Stimulated activated CD8-positive, alpha-beta memory T cell treated with anti-CD3 and anti-CD28 coated beads, Interleukin-4, amount 100 ng/mL, for 48 hours (primary cell): ENCODE data around the gene SPAG9.

Experiments
- DNase-seq: peaks from one replicate; pipeline ENCODE4 v3.0.0-alpha.2; 2020

SPAG9 gene

DNA sequence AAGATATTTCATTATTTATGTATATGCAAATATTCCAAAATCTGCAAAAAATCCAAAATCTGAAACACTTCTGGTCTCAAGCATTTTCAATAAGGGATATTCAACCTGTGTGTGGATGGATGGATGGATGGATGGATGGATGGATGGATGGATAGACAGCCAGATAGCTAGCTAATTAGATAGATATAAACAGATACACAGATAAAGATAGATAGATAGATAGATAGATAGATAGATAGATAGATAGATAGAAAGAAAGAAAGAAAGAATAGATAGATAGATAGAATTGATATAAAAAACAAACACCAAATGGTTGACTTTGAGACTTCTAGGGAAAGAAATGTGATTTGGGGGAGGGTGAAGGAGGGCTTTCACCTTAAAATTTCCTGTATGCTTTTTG is 139.4 kb downstream of the SPAG9 start:
- no peak for DNase-seq

DNA sequence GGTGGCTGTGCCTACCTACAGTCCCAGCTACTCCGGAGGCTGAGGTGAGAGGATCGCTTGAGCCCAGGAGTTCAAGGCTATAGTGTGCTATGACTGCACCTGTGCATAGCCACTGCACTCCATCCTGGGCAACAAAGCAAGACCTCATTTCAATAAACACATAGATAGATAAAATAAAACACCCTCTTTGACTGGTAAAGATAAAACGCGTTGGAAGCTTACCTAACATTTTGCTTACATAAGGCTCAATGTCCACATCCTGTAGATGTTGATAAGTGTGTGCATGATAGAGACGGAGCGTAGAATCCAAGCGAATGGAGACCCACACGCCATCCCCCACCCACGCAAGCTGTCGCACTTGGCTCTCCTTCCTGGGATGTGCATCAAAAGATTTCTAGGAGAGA is 141.1 kb downstream of the SPAG9 start:
- DNase-seq = no peak

DNA sequence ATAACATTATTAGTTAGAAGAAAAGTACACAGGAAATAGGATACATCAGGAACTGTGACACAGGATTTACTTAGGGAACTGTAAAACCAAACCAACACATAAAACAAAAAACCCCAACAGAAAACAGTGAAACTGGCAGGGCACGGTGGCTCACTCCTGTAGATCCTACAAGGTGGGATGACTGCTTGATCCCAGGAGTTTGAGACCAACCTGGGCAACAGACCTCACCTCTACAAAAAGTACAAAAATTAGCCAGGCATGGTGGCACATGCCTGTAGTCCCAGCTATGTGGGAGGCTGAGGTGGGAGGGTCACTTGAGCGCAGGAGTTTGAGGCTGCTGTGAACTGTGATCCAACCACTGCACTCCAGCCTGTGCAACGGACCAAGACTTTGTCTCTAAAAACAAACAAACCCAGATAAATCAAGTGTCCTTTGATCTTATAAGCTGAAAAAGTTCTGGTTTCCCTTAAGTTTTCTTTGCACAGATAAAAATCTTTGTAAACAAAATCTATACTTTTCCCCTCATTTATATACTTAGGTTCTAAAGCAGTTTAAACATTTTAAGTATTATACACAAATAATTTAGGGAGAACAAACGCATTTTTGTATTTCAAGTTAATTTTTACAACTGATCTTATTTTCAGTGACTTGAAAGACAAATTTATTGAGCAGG is 143.0 kb downstream of the SPAG9 start:
- DNase-seq = no peak

DNA sequence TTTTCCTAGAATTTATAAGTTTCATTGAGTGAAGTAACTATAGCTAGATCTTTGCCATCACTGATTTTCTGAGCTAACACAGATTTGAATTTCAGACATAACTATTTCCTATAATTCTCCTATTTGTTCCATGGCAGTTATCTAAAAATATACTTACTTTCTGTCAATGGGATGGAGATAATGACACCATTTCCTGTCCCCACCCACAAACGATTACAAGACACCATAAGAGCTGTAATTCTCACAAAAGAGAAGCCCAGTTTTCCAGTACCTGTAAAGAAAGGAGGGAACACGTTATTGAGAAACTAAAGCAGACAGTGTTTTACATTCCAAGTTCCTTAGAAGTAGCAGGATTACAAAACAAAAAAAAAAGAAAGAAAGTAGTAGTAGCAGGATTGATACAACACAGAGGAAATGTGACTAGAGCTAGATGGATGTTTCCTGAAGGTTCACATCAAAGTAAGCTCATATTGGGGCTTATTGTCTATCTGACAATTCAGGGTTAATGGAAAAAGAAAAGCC is 143.7 kb downstream of the SPAG9 start:
- no peak for DNase-seq

DNA sequence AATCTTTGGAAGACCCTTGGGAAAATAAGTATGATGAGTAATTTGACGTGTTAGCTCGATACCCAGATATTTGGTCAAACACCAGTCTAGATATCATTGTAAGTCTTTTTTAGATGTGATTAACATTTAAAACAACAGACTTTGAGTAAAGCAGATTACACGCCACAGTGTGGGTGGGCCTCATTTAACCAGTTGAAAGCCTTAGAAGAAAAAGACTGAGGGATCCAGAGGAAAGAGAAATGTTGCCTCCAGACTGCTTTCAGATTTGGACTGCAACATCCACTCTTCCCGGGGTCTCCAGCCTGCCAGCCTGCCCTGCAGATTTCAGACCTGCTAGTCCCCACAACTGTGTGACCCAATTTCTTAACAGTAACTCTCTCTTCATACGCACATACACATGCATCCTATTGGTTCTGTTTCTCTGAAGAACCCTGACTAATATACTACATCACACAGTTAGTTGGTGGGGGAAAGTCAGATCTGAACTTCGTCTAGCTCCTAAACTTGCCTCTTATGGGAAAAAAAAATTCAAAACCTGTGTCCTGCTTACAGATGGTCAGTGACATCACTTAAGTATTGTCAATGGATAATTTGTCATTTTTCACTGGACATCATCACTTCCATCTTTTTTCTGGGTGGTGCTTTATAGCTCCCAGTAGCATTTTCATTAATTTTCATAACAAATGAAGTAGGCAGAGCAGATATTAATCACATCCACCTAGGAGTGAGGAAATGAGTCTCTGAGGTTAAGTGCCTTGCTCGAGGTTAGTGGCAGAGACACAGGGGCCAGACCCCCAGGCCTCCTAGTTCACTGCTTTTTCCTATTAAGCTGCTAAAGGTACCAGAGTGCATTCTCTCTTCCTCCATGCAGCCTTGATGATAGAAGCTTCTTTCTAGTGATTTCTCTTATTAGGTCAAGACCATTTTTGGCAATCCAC is 146.8 kb downstream of the SPAG9 start:
- DNase-seq = no peak

DNA sequence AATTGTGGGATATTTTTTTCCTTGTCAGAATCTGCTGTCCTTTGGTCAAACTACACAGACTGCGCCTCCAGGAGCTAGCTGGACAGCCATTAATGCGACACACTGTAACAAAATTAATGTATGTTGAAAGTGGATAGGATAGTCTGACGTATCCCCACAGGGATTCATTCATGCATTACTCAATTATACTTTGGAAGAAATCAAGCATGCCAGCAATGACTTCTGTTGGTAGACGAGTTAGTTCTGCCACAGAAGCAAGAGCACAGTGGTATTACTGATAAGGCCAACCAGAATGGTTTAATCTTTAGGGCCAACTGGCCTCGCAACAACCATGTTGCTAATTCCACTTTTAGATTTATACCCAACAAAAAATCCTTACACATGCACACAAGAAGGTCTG is 148.1 kb downstream of the SPAG9 start:
- DNase-seq = no peak

DNA sequence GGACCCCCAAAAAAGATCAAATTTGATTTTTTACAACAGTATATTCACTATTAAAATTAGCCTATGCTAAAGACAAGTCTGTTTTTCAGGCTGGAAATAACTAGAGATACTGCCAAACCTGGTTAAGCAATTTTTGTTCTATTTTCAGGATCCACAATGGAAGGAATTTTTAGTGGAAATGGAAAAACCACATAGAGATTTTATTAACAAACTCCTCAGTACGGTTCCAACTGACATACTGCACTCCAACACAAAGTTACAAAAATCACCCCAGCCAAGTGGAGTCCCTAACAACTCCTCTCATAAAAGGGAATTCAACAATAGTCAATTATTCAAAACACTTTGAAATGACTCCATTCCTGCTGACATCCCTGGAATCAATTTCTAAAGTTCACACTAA is 152.9 kb downstream of the SPAG9 start:
- no peak for DNase-seq

DNA sequence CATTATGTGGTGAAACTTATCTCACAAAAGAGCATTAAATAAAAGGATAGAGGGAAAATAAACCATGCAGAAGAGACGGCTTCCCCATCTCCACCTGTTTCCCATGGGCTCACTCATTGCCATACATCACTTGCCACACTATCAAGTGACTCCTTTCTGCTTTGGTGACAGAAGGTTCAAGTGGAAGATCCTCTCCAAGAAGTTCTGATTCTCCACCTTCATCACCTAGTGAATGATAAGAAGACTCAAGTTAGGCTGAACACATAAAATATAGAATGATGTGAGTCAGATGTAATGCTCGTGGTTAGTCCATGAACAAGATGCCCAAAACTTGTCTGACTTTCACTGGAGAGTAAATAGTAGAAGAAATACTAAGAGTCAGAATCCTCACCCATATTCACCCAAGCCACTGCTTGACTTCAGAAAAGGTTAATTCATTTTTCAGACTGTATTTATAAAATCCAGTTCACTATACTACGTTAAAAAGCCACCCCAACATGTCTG is 154.5 kb downstream of the SPAG9 start:
- no peak for DNase-seq

DNA sequence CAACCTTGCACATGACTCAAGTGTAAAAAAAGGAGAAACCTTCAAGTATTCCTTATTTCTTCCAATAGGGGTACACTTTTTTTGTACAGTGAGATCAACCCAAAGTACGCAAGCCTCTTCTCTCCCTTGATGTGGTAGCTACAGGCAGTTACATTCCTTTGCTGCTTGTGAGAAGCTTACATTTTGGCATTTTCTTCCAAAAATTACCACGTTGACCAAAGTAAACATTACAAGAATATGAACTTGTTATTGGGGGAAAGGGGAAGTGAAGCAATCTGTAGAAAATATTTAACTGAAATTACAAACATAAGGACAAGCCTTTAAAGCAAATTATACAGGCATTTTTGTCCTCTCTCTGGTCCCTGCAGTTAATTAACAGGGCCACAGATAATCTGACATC is 157.5 kb downstream of the SPAG9 start:
- no peak for DNase-seq

DNA sequence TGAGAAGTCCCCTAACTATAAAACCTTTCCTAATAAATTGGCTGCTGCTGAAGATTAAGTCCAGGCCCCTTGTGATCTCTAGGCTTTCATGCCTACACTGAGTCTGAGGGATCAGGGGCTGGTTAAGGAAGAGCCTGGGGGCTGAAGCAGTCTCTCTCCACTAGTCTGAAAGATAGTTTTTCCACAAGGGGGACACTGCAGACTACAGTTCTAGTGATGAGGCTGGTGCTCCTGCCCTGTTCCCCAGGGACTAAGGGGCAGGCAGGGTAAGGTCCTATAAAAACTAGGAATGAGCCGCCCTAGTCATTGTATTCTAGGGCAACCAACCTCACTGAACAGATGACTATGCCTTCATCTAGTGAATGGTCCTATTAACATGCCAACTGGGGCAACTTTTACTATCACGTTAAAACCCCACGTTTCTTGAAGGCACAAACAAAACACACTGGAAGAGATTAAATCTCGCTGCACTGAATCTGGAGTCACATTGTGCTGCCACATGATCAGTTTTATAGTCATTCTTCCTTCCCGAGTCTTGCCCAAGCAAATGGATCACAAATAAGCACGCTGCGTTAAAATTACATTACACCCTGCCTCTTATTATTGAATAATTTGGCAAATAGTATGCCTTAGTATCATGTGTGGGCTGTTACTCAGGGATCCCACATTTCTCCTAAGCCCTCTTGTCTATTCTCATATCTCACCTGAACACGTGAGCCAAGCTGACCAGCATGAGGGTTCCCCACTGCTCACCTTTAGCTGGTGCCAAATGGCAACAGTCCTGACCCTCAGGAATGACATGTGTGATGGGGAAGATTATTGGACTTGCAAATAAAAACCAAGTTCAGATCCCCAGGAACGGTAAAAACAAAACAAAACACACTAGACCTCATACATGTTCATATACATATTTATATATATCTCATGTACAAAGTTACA is 159.1 kb downstream of the SPAG9 start:
- DNase-seq = no peak

DNA sequence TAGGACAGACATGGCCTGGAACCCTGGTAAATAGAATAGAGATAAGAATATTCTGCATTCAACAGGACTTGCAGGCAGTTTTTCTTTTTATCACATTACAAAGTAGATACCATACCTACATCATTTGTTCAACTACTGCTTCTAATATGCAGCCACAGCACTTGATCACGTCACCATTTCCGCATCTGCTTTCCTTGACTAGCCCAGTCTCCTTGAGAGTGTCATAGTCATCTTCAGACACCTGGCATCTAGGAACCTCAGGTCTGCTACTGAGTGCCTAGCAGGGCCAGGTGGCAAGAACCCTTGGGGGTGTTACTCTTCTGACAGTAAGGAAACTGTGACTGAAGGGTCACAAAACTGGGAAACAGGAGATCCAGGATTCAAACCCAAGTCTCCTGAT is 161.3 kb downstream of the SPAG9 start:
- DNase-seq = no peak

DNA sequence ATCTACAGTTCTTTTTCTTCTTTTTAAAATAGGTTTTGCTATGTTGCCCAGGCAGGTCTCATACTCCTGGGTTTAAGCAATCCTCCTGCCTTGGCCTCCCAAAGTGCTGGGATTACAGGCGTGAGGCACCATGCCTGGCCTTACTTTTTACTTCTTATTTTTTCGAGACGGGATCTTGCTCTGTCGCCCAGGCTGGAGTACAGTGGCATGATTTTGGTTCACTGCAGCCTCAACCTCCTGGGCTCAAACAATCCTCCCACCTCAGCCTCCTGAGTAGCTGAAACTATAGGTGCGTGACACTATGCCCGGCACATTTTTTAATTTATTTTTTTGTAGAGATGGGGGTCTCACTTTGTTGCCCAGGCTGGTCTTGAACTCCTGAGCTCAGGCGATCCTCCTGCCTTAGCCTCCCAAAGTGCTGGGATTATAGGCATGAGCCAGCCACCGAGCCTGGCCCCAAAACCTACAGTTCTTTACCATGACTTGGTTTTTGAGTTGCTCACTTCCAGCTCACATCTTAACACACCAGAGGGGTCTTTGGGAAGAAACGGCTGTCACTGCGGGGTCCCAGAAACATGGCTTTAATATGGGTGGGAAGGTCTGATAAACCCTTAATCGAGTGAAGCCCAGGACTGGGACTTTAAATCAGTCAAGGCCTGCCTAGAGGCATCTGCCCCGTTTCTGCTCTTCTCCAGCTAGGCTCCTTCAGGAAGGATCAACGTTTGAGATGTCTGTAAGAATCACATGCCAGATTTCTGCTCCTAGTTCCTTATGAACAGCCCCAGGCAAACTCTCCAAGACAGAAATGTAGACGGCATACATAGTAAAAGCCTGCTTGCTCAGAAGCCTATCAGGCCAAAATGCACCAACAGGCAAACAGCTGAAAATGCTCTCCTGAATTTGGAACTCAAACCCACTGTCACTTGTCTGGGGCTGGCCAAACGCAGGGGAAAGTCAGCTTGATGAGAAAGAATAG is 162.8 kb downstream of the SPAG9 start:
- DNase-seq = no peak

DNA sequence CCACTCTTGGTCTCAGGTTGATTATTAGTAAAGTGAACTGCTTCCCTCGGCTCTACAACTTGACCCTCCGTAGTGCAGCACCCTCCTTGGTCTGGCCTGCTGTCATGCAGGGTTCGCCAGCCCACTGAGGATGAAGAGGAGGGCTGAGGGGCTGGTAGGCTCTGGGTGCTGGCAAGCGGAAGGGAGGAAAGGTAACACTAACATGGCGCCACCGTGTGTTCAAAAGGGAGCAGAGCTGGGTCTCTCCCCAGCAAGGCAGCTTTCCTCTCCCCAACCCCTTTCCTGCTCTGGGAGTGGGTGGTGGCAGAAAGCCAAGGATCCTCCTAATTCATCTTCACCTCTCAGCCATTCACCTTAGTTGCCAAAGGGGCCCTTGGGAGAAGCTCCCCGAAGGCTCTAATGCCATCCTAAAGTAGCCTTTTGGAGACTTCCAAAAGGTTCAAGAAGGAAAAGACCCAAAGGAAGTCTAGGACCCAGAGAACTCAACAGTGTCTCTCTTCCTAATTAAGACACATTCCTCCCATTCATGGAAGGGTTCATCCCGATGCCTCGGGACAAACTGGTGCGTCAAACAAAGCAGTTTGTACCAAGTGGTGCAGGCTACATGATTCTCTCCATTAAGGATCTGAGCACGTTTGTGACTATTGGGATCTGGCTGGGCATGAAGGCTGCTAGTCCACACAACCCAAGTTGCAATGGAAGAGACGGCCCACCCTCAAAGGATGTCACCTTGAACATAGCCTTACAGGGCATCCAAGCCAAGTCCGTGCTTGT is 163.7 kb downstream of the SPAG9 start:
- peak; percentile 77 for DNase-seq

DNA sequence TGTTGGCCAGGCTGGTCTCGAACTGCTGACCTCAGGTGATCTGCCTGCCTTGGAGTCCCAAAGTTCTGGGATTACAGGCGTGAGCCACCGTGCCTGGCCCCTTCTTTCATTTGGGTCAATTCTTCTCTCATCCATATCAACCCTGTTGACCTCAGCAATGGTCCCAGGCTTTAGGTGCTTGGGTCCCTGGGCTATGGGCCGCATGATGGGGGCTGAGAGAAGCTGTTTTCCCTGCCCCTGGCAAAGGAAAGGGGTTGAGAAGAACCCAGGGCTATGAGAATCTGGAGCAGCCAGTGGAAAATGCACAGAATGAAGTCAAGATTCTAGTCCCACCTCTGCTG is 164.3 kb downstream of the SPAG9 start:
- DNase-seq = no peak

DNA sequence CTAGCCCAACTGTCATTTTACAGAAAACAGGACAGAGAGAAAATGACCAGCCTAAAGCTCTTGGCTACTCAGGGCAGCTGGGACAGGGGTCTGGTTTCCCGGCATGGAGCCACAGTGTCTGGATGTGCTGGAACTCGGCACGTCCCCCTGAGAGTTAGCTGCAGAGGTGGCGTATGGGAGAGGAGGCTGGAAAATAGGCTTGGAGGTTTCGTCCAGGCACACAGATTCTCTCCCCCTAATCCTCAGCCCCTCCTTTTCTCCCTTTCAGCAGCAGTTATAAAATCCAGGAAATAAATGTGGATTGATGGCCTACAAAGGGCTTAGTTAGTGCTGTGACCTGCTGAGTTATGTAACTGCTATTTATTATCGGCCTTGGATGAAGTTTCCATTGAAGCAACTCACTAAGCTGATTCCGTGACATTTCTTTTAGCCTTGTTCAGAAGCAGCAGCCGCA is 165.0 kb downstream of the SPAG9 start:
- DNase-seq = no peak

DNA sequence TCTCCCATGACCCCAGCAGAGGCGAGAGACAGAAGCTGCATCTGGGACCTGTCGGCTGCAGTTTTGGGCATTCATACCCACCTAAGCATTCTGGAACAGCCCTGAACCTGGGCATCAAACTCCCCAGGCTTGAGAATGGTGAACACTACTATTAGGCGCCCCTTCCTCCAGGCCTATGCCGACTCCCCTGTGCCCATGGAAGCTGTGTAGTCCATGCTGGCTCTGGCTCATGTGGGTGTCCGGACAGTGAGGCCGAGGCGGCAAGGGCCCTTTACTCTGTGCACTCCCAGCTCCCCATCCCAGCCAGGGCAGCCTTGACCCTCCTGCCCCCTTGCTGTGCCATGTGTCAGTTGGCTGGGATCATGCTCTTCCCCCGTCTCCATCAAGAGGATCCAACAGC is 165.5 kb downstream of the SPAG9 start:
- DNase-seq = no peak

DNA sequence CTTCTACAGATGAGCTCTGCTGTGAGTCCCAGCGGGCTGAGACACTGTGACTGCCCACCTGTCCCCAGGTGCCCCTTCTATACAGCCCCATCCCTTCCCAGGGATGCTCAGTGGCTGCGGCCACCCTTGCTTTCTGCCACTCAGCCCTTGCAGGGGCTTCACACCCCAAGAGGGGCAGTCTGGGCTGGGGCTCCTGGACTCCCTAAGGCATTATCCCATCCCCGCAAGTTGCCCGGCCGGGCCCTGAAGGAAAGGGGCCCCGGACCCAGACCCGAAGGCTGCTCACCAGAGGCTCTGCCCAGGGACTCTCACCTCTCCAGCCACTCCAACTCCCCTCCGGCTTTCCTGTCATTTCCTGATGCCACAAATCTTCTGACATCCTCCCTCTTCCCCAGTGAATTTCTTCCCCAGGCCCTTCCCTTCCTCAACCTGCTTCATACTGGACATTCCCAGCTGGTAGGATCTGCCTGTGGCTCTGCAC is 166.0 kb downstream of the SPAG9 start:
- DNase-seq = no peak

DNA sequence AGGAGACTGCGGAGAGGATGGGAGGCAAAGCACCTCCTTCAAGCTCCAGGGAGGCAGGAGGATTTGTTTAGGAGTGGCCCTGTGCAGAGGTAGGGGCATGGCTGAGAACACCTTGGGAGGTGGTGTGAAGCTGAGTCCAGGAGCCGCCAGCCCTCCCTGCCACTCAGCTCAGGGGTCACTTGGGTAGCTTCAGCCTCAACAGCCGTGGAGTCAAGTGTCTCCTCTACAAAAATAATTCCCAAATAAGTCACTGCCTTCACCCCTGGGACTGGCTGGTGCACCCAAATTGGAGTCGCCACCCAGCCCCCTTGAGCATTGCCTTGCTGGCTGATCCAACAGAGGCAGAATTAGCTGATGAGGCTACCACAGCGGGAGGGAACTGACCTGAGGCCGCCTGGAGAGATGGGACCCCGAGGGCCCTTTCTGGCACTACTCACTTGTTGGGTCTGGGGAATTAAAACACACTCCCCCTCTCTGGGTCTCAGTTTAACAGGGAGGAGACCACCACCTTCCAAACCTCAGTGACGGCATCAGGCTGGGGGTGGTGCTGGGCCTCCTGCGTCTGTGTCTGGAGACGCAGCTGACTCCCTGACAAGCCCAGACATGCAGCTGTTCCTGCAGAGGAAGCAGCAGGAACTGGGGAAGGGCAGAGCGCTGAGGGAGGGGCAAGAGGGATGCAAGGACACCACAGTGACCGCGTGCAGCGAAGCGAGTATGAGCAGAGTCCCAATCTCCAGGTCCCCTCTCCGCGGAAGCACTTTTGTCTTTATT is 166.7 kb downstream of the SPAG9 start:
- DNase-seq = no peak

DNA sequence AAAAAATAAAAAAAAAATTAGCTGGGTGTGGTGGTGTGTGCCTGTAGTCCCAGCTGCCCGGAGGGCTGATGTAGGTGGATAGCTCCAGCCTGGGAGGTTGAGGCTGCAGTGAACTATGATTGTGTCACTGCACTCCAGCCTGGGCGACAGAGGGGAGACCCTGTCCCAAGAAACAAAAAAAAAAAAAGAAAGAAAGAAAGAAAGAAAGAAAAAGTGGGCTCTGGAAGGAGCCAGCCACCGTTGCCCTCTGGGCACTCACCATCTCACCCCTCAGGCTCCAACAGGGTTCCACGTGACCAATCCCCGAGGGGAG is 167.2 kb downstream of the SPAG9 start:
- no peak for DNase-seq

DNA sequence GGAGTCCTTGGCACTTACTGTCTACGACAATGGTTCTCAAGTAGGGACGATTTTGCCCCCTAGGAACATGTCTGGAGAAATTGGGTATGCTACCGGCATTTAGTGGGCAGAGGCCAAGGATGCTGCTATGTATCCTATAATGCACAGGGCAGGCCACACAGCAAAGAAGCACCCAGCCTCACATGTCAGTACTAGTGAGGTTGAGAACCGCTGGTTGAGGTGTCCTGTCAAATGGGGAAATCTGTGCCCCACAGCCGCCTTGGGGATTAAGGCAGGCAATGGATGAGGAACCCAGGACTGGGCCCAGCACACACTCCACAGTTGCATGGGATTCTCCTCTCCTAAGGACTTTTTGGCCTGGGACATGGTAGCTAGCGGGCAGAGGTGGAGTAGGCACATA is 167.8 kb downstream of the SPAG9 start:
- DNase-seq = no peak
